T1000 (cell line): Measurements from ENCODE around the gene ZFPL1.
A peak's percentile ranks its signal among the peaks of the same experiment; 100 is the strongest.

Experiments used
- DNase-seq: peaks from one replicate; lab custom pipeline; 2025; ENCODE audit warnings: mixed read lengths; lab: John Stamatoyannopoulos, UW

The ZFPL1 gene

DNA sequence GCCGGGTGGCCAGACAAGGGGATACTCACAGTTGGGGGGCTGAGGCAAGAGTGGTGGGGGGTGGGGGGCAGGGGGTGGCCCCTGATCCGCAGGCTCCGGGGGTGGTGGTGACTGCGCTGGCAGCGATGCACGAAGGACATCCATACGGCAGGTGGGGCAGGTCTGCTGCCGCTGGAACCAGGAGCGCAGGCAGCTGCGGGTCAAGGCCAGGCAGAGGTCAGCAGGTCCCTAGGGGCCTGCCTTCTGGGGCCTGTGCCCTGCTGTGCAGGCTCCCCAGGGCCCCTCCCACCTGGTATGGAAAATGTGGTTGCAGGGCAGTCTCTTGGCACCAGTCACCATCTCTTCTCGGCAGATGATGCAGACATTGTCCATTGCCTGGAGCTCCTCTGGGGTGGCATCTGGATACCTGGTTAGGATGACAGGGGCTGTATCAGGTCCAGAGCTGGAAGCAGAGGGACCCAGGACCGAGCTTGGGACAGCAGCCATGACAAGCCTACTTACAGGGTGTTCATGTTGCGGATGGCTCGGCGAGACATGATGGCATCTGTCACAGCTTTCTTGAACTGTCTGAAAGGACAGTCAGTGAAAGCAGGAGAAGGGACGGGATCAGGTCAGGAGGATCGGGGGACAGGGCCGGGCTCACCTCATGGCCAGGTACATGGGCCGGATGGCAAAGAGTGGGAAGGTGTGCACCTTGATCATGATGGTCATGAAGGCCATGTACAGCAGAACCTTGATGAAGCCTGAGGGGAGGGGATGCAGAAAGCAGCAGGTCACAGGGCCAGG lies 46.8 kb downstream of the ZFPL1 start:
- no peak for DNase-seq

DNA sequence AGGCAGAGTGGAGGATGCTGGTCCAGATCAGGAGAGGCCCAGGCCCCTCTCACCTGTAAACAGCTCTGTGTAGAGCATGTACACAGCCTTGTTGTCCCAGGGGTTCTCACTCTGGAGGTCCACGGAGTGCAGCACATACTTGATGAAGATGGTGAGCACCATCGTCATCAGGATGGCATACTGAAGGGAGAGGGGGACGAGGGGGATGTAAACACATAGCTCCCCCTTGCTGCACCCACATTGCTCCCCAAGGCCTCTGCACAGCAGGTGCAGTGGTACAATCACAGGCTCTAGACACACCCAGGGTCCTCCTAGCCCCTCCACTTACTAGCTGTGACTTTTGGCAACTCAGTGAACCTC lies 47.4 kb downstream of the ZFPL1 start:
- no peak for DNase-seq

DNA sequence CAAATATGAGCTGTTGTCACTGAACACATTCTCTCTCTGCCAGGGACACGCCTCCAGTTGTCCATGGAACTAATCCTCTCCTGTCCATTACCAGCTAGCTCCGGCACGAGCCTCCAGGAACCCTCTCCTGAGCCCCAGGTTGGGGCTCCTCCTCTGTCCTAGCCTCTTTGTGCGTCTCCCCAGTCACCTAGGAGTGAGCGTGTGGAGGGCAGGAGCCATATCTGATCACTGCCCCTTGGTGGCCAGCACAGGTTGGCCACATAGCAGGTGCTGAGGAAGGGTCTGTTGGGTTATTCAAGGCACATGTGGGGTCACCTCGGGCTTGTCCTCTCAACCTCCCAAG lies 47.8 kb downstream of the ZFPL1 start:
- DNase-seq: no peak

DNA sequence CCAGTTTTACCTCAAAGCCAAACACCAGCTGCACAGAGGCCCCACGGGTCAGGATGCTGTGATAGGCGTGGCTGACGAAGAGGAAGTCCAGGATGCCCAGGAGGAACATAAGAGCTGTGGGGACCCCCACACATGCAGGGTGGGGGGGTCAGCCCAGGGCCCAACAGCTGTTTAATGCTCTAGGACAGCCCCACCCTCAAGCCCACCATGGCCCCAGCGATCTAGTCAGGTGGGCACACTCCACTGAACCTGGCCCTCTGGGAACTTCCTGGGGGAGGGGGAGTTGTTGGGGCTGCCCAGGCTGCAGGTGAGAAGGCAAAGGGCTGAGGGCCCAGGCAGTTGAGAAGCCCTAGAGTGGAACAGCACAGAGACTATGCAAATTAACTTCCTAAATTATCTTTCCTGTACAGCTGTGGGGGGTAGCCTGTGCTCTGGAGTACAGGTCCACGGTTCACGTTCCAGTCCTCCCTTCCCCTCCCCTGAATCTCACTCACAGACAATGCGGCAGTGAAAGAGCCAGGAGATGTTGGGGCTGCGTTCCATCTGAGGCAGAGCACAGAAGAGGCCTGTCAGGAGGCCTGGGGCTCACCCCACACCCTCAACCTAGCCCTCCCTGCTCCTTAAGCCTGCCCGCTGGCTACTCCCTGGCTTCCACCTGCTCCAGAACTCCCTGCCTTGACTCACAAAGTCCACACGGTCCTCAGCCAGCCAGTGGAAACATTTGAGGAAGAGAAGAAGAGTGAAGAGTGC lies 48.4 kb downstream of the ZFPL1 start:
- DNase-seq: no peak

DNA sequence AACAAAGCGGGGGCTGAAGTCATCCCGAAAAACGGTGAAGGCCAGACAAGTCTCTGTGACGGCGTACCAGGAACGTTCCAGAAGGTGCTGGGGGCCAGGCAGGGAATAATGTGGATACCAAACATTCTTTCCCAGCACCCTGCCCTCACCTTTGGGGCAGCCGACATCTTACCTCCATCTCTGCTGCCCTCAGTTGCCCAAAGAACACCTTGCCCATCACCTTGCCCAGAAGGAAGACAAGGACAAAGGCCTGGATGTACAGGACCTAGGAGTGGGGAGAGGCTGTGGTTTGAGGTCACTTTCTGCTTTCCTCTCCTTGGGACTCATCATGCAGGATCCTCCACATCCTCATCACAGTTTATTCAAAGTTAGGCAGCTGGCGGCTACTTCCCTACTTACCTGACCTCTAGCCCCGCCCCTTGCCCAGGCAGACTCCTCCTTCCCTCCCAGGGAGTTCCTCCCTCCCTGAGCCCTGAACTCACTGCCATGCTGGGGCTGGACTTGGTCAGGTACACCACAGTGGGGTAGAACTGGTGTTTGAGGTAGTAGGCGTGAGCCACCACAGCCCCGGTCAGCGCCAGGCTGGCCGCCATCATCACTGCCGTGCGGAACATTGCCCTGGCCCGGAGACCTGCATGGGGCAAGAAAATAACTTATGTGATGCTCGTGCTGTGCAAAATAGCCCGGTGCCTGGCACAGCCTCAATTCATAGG lies 49.1 kb downstream of the ZFPL1 start:
- DNase-seq: no peak

DNA sequence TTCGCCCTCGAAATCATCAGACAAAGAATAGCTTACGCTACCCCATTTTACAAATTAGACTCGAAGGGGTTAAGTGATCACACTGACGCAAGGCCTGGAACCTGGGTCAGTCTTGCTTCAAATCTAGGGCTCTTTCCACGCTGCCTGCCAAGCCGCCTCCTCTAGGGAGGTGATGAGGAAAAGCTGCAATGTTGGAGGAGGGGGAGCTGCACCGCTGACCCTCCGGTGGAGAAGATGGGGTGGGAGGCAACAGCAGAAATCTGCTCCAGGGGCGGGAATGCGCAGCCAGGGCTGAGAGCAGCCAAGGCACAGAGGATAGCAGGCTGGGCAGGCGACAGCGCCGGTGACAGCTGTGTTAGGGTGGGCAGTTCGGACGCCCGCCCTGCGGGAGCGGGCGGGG lies 49.7 kb downstream of the ZFPL1 start:
- no peak for DNase-seq

DNA sequence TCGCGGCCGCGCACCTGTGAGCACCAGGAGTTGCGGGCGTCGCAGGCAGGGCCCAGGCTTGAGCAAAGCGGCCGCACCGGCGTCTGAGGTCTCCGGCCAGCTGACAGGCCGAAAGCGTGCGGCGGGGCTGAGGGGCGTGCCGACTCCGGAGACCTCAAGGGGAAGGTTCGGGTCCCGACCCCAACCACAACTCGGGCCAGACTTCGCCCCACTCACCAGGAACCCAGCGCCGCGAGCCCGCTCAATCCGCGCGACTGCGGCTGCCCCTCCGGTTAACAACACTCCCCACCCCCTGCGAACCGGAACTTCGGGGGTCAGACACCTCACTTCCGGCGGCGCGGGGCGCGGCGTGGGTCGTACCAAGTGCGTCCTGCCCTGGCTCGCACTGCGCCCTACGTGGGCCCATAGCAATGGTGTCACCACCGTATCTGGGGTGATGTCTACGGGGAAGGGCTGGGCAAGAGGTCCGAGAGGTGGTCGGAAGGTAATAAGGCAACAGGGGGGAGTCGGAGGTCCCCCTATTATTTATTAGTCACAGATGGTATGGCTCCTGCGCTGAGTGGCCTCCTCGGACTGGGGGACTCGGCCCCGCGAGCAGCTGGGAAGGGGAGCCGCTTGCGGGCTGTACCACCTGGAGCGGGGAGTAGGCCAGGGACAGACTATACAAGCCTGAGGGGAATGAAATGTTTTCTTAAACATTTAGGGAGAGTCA lies 50.4 kb downstream of the ZFPL1 start, which contains the start of gene SYVN1:
Gene SYVN1 (minus strand): TSS at position 280 of the 712 bp plus-strand sequence. CDS start 918 bp downstream, outside the sequence.
- DNase-seq: peak; percentile 89

DNA sequence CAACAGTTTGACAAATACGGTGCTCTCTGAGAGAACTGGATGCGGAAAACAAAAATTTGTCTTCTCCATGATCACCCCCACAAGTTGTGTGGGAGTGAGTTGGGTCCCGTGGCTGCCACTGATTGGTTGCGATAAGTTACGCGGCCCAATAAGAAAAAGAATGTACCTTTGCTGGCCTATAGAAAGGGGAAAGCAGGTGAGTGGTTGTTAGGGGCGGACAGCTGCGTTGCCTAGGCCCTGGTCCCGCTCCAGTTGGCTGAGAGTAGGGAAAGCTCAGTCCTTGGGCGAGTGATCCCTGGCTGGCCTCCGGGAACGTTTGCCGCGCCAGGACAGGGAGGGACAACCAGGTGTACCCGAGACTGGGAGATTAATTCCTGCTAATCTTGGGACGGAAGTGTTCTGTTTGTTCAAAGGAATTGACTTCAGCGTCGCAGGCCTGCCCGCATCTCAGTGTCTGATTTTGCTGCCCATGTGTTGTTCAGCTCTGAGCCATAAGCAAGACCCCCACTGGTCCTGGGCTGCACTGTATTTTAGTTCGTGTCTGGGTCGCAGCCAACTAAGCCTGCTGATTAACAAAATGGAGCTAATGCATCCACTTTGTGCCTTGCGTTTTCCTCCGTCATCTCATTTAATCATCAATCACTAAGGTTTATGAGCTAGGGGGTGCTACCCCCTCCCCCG lies 51.1 kb downstream of the ZFPL1 start:
- DNase-seq: peak; percentile 88

DNA sequence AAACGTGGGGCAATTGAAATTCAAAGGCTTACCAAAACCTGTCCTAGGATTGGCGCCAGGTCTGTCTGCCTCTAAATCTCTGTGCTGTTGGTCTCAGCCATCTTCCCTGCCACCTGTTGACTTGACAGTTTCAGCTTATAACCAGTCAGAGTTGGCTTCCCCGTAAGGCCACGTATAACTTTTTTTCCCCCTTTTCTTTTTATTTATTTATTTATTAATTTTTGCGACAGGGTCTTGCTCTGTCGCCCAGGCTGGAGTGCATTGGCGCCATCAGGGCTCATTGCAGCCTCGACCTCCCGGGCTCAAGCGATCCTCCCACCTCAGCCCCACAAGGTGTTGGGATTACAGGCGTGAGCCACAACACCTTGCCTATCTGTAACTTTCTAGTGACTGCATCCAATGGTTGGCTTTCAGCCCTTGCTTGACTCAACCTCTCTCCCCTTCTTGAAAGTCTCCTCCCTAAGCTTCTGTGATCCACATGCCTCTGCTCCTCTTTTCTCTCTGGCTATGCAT lies 51.7 kb downstream of the ZFPL1 start:
- no peak for DNase-seq

DNA sequence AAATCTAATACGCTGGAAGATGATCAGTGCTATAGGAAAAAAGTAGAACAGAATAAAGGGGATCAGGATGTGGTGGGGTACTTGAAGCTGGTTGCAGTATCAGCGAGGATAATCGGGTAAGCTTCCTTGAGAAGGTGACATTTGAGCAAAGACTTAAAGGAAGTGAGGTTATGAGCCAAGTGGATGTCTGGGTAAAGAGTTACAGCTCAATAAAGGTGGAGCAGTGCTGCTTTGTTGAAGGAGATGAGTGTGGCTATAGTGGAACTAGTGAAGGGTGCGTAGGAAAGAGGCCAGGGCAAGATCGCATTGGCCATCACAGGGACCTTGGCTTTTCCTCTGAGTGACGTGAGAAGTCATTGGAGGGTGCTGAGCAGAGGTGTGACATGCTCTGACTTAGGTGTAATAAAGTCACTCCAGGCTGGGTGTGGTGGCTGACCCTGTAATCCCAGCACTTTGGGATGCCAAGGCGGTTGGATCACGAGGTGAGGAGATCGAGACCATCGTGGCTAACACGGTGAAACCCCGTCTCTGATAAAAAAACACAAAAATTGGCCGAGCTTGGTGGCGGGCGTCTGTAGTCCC lies 52.6 kb downstream of the ZFPL1 start:
- DNase-seq: no peak
